Measurements from ENCODE around the gene NME7.

NME7 gene

DNA sequence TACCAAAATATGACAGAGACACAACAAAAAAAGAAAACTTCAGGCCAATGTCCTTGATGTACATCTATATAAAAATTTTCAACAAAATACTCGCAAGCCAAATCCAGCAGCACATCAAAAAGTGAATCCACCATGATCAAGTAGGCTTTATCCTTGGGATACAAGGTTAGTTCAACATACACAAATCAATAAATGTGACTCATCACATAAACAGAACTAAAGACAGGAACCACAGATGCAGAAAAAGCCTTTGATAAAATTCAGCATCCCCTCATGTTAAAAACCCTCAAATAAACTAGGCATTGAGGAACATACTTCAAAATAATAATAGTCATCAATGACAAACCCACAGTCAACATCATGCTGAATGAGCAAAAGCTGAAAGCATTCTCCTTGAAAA is 101.5 kb downstream of the NME7 start:
- Histone ChIP-seq H2AFZ (ENCODE audit: low read length) (no peak overlapping the region), H3K9me3 (ENCODE audit: low read length) (0 out of 2 replicates have a peak, but pooled peaks cover 2% of the 10 kb centered on the region), H3K79me2 (ENCODE audit: insufficient read depth, low read length) (no peaks in the 10 kb centered on the region), H3K27me3 (ENCODE audit: insufficient read depth, low read length) (no peaks in the 10 kb centered on the region), H3K27ac (ENCODE audit: low read depth, low read length, poor library complexity, severe bottlenecking) (no peak overlapping the region), H3K9ac (ENCODE audit: low read length) (no peak overlapping the region), H3K4me1 (ENCODE audit: insufficient read depth, low read length, severe bottlenecking) (no peaks in the 10 kb centered on the region), H3K9me2 (ENCODE audit: low read depth, low read length) (no peaks in the 10 kb centered on the region), H4K20me1 (ENCODE audit: insufficient read depth, low read length) (no peaks in the 10 kb centered on the region), H3F3A (ENCODE audit: insufficient read depth, low read length) (no peaks in the 10 kb centered on the region), H3K4me3 (ENCODE audit: low read depth, low read length, poor library complexity, severe bottlenecking) (no peak overlapping the region), H3K36me3 (ENCODE audit: insufficient read depth, low read length) (no peaks in the 10 kb centered on the region), H3K4me2 (ENCODE audit: low read length) (no peak overlapping the region)
- TF ChIP-seq, protein P1, sequence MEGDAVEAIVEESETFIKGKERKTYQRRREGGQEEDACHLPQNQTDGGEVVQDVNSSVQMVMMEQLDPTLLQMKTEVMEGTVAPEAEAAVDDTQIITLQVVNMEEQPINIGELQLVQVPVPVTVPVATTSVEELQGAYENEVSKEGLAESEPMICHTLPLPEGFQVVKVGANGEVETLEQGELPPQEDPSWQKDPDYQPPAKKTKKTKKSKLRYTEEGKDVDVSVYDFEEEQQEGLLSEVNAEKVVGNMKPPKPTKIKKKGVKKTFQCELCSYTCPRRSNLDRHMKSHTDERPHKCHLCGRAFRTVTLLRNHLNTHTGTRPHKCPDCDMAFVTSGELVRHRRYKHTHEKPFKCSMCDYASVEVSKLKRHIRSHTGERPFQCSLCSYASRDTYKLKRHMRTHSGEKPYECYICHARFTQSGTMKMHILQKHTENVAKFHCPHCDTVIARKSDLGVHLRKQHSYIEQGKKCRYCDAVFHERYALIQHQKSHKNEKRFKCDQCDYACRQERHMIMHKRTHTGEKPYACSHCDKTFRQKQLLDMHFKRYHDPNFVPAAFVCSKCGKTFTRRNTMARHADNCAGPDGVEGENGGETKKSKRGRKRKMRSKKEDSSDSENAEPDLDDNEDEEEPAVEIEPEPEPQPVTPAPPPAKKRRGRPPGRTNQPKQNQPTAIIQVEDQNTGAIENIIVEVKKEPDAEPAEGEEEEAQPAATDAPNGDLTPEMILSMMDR (IDR thresholded peaks at IDR 0.05; ENCODE audit: low read length), result no peak
- TF ChIP-seq EZH2 (IDR thresholded peaks at IDR 0.05; ENCODE audit: borderline replicate concordance, low read length), result no peak

DNA sequence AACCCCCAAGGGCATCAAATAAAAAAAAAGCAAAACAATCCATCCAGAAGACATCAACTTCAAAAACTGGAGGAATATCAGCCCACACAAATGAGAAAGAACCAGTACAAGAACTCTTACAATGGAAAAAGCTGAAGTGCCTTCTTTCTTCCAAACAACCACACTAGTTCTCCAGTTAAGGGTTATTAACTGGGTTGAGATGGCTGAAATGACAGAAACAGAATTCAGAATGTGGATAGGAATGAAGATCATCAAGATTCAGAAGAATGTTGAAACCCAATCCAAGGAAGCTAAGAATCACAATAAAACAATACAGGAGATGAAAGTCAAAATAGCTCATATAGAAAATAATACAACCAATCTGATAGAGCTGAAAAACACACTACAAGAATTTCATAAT is 104.5 kb downstream of the NME7 start:
- 0 out of 2 replicates have a peak, but pooled peaks cover 2% of the 10 kb centered on the region for H3K9me3 ChIP-seq (ENCODE audit: low read length)
- no peaks in the 10 kb centered on the region for H3K36me3 ChIP-seq (ENCODE audit: insufficient read depth, low read length)
- no peak overlapping the region for H3K4me3 ChIP-seq (ENCODE audit: low read depth, low read length, poor library complexity, severe bottlenecking)
- no peaks in the 10 kb centered on the region for H3K27me3 ChIP-seq (ENCODE audit: insufficient read depth, low read length)
- H3K27ac ChIP-seq (ENCODE audit: low read depth, low read length, poor library complexity, severe bottlenecking), result no peak overlapping the region
- H3K4me1 ChIP-seq (ENCODE audit: insufficient read depth, low read length, severe bottlenecking), result no peaks in the 10 kb centered on the region
- no peak overlapping the region for H3K4me2 ChIP-seq (ENCODE audit: low read length)
- H3K9me2 ChIP-seq (ENCODE audit: low read depth, low read length), result no peaks in the 10 kb centered on the region
- H3F3A ChIP-seq (ENCODE audit: insufficient read depth, low read length), result no peaks in the 10 kb centered on the region
- H3K9ac ChIP-seq (ENCODE audit: low read length), result no peak overlapping the region
- H3K79me2 ChIP-seq (ENCODE audit: insufficient read depth, low read length), result no peaks in the 10 kb centered on the region
- no peak overlapping the region for H2AFZ ChIP-seq (ENCODE audit: low read length)
- no peaks in the 10 kb centered on the region for H4K20me1 ChIP-seq (ENCODE audit: insufficient read depth, low read length)
- TF ChIP-seq EZH2 (IDR thresholded peaks at IDR 0.05; ENCODE audit: borderline replicate concordance, low read length), result no peak
- TF ChIP-seq, protein P1 (IDR thresholded peaks at IDR 0.05; ENCODE audit: low read length), result no peak

DNA sequence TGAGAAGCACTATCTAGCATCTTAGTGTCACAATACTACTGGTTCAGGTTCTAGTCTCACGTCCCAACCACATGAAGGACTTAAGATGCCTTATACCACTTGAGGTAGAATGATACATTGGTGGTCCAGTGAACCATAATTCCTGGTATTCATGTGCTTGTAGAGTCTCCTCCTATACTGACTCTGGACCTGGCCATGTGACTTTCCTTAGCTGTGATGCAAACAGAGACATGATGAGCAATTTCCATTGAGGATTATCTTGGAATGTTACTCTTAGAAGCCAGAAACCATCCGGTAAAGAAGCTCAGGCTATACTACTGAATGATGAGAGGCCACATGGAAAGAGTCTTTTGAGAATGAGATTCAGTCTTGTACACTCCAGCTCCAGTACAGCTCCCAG is 105.7 kb downstream of the NME7 start:
- TF ChIP-seq, protein P1 (IDR thresholded peaks at IDR 0.05; ENCODE audit: low read length), result no peak
- TF ChIP-seq EZH2 (IDR thresholded peaks at IDR 0.05; ENCODE audit: borderline replicate concordance, low read length), result no peak
- no peak overlapping the region for H2AFZ ChIP-seq (ENCODE audit: low read length)
- H3K4me2 ChIP-seq (ENCODE audit: low read length), result no peak overlapping the region
- no peak overlapping the region for H3K4me3 ChIP-seq (ENCODE audit: low read depth, low read length, poor library complexity, severe bottlenecking)
- no peaks in the 10 kb centered on the region for H3K4me1 ChIP-seq (ENCODE audit: insufficient read depth, low read length, severe bottlenecking)
- H3F3A ChIP-seq (ENCODE audit: insufficient read depth, low read length), result no peaks in the 10 kb centered on the region
- no peaks in the 10 kb centered on the region for H3K36me3 ChIP-seq (ENCODE audit: insufficient read depth, low read length)
- no peaks in the 10 kb centered on the region for H3K9me2 ChIP-seq (ENCODE audit: low read depth, low read length)
- no peaks in the 10 kb centered on the region for H3K79me2 ChIP-seq (ENCODE audit: insufficient read depth, low read length)
- H3K9ac ChIP-seq (ENCODE audit: low read length), result no peak overlapping the region
- H3K9me3 ChIP-seq (ENCODE audit: low read length), result 0 out of 2 replicates have a peak, but pooled peaks cover 2% of the 10 kb centered on the region
- no peaks in the 10 kb centered on the region for H3K27me3 ChIP-seq (ENCODE audit: insufficient read depth, low read length)
- H3K27ac ChIP-seq (ENCODE audit: low read depth, low read length, poor library complexity, severe bottlenecking), result no peak overlapping the region
- no peaks in the 10 kb centered on the region for H4K20me1 ChIP-seq (ENCODE audit: insufficient read depth, low read length)

Measured in OCI-LY1 (cell line).